Activated CD4-positive, CD25-positive, alpha-beta regulatory T cell treated with anti-CD3 and anti-CD28 coated beads, Interleukin-2, amount 50 U/mL, for 16 hours (primary cell): ENCODE results near the gene C5orf24.
"Not testable (repeated sequence)": the region's sequence is repeated elsewhere in the genome, so short reads cannot be mapped to it uniquely, and the experiment has no call there.

ENCODE experiments used
- DNase-seq: peaks from one replicate; pipeline ENCODE4 v3.0.0-alpha.2; 2020; ENCODE audit warnings: low read depth, low spot score

C5orf24 gene

GRCh38 chr5:134856465-134856864 lies 10.7 kb downstream of the C5orf24 start:
- DNase-seq: not testable (repeated sequence)

DNA sequence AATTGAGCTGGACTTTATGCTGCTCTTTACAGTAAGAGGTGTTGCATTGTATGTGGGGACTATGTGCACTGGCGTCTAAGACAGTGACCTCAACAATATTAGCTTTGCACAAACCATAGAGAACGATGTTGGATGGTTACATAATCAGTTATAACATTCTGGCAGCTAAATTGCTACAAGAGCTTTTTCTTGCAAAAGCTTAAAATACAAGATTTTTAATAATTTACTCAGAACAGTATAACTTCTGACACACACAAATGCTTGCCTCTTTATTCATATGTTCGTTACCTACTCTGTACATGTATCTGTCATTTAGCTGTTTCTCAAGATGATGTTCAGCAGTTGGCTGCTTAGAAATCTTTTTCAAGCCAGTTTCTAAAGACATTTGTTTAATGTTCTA lies 11.6 kb downstream of the C5orf24 start:
- DNase-seq: no peak

DNA sequence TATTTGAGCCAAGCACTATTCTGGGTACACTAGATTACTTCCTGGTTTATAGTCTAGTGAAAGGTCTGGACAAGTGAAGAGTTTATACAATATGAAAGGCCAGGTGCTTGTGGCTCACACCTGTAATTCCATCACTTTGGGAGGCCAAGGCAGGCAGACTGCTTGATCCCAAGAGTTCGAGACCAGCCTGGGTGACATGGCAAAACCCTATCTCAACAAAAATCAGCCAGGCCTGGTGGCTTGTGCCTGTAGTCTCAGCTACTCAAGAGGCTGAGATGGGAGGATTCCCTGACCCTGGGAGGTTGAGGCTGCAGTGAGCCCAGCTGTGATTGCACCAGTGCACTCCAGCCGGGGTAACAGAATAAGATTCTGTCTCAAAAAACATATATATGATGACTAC lies 18.9 kb downstream of the C5orf24 start:
- no peak for DNase-seq

- DNase-seq: no peak
These were observed 27.7 kb downstream of the C5orf24 start for GRCh38 chr5:134873494-134873893.

GRCh38 chr5:134873987-134874830 lies 28.4 kb downstream of the C5orf24 start, which contains the start of gene TXNDC15:
Gene TXNDC15 (plus strand): TSS chr5:134874371. CDS start chr5:134874428, 57 bp downstream.
- DNase-seq: peak; percentile 57

DNA sequence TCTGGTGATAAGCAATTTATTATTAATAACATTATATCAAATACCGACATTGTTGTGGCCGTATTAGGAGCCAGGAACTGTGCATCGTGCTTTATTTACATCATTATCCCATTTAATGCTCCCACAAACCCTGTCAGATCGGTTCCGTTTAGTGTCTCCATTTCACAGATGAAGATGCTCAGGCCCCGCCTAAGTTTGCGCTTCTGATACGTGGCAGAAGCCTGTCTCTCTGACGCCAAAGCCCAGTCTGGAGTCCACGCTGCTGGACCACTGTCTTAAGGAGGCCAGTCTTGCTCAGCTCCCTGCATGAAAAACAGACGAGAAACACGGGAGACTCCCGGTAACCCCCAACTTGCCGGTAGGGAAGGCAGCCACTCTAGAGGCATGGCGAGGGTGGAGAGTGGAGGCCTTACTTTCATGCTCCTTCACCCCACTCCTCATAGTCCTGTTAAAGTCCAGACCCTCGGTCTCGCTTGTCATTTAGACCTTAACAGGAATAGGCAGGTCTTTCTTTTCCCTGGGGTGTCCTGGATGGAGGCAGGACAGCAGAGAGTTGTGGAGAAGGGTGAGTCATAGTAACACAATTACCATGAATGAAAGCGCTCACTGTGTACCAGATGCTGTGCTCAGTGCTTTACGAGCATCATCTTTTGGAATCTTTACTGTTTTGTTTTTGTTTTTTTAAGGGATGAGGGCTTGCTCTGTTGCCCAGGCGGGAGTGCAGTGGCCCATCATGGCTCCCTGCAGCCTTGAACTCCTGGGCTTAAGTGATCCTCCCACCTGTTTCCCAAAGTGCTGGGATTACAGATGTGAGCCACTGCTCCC lies 29.3 kb downstream of the C5orf24 start:
- DNase-seq: no peak

DNA sequence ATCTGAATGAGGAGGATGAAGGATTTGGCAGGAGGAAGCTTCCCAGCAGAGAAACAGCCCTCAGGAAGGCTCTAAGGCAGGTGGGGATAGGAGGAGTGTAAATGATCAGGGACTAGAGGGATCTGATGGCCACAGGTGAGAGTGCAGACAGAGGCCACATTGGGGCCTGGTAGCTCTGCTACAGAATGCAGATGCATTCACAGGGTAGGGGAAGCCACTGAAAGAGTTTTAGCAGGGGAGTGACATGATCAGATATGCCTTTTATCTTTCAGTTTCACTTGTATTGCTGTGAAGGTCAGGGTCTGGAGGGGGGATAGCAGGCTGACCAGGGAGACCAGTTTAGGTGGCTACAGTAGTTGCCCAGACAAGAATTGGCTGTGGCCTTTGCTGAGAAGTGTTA lies 31.4 kb downstream of the C5orf24 start:
- DNase-seq: no peak

DNA sequence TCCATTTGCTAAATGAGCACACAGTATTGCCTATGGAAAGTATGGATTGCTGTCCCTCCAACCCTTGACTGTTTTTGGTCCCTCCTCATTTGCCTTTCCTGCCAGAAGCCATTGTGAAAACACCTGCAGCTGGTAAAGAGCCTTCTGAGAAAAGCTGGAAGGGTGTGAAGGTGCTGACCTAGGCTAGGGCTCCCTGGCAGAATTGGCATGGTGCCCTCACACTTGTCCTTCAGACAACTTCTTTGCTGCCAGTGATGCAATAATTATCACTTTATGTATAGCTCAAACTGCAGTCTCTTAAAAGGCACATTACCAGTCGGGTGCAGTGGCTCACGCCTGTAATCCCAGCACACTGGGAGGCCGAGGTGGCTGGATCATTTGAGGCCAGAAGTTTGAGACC lies 32.6 kb downstream of the C5orf24 start:
- no peak for DNase-seq

DNA sequence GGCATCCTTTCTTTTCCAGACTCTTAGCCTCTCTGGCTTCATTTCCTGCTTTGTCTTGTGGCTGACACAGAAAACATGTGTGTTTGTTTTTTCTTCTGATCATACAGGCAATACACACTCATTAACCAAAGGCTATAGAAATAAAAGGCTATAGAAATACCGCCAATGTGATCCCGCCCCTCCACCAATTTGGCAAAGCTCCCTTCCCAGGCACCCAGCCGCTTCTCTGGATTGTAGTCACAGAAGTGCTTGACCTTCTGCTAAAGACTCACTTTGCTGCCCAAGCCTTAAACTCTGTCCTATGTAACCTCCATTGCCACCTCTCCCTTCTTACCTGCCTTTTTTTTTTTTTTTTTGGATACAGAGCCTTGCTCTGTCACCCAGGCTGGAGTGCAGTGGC lies 33.7 kb downstream of the C5orf24 start:
- no peak for DNase-seq

- not testable (repeated sequence) for DNase-seq
These were observed 35.2 kb downstream of the C5orf24 start for GRCh38 chr5:134880937-134881336.

GRCh38 chr5:134881711-134882110 lies 35.9 kb downstream of the C5orf24 start:
- not testable (repeated sequence) for DNase-seq

GRCh38 chr5:134887593-134888159 lies 41.9 kb downstream of the C5orf24 start:
- DNase-seq: no peak

DNA sequence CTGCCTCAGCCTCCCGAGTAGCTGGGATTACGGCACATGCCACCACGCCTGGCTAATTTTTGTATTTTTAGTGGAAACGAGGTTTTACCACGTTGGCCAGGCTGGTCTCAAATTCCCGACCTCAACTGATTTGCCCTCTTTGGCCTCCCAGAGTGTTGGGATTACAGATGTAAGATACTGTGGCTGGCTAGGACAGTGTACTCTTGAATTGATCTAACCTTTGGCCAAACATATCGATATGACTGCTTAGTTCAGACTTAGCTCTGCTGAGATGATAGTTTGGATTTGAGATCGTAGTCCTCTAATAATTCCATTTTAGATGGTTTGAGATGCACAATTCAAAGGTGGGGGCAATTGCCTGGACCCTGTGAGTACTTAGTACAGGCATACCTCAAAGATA lies 43.6 kb downstream of the C5orf24 start:
- DNase-seq: no peak

GRCh38 chr5:134891473-134891872 lies 45.7 kb downstream of the C5orf24 start:
- DNase-seq: no peak

GRCh38 chr5:134892282-134892681 lies 46.5 kb downstream of the C5orf24 start:
- DNase-seq: no peak

DNA sequence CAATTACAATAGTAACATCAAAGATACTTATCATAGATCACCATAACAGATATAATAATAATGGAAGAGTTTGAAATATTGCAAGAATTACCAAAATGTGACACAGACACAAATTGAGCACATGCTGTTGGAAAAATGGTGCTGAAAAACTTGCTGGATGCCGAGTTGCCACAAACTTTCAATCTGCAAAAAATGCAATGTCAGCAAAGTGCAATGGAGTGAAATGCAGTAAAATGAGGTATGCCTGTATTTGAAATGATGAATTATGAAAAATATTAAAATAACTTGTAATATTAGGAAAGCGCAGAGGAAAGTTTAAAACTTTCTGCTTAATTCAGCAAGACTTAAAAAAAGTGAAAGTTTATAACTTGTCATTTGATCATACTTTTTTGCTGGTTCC lies 47.2 kb downstream of the C5orf24 start:
- no peak for DNase-seq

DNA sequence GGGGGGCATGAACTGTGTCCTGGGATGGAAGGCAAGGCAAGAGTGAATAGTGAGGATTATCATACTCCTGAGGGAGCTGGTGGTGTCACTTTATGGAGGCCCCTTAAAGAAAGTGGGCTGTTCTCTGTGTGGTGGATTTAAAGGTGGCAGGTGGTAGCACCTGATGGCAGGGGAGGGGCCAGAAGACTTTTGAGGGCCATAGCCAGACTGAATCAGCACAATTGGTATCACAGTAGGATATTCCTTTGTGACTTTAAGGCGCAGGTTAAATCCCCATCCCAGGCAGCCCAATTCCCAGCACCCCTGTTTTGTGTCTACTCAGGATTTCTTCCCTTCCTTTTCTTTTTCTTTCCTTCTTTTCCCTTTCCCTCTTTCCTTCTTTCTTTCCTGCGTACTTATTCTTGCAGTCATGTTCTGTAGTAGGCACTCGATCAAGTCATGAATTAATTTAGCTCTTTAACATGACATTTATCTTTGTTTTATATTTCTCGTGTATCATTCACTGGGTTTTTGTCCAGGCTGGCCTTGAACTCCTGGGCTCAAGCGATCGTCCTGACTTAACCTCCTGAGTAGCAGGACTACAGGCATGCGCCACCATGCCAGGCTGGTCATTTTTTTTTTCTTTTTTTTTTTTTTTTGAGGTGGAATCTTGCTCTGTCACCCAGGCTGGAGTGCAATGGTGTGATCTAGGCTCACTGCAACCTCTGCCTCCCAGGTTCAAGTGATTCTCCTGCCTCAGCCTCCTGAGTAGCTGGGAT lies 48.2 kb downstream of the C5orf24 start:
- DNase-seq: no peak

DNA sequence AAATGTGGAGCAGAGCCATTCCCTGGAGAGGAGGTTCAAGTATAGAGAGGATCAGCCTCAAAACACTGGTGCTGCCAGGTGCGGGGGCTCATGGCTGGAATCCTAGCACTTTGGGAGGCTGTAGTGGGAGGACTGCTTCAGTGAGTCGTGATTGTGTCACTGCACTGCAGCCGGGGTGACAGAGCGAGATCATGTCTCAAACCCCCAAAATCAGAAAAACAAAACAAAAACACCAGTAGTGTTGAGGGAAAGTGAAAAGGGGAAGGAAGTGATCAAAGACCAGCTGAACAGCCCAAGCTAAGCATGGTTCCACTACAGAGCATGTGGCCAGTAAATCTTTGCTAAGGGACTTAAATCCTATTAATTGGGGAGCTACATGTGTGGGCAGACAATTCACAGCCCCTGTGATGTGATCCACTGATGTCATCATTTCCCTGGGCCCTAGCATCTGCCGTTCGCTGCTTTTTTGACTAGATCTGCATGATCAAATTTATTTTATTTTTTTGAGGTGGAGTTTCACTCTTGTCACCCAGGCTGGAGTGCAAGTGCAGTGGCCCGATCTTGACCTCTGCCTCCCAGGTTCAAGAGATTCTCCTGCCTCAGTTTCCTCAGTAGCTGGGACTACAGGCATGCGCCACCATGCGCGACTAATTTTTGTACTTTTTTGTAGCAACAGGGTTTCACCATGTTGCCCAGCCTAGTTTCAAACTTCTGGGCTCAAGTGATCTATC lies 56.5 kb downstream of the C5orf24 start:
- no peak for DNase-seq

DNA sequence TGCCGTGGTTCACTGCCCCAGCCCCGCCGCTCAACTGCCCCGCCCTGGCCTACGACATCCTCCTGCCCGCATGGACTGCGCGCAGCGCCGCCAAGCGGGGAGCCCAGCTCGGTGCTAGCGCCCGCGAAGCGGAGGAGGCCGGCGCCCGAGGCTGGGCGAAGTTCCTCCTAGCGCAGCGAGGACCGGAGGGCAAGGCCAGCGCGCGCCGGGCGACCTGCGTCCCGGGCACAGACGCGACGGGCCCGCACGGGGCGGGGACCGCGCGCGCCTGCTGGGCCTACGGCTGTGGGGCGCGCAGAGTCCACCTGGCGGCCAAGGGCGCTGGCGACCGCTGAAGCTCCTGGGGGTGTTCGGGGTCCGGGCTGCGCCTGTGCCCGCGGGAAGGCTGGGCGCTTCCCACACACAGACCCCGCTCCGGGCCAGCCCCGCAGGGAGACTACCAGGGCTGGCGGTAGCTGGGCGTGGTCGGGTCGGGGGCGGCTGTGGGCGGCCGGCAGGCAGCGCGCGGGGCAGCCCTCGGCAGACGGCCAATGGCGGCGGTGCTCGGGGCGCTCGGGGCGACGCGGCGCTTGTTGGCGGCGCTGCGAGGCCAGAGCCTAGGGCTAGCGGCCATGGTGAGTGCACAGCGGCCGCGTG lies 59.0 kb downstream of the C5orf24 start, which contains the start of gene PCBD2:
PCBD2 (plus strand) TSS at position 522 of the 636 bp plus-strand sequence; CDS start at position 531, 9 bp downstream.
- peak; percentile 79 for DNase-seq
